Ramos (cell line): ENCODE data around the gene ATPAF2.

Experiments used
- in situ Hi-C: fragments of 300-500 bp; cut with MboI; formaldehyde crosslinking; loops from one replicate; pipeline ENCODE4 v1.14.3; 2022; ENCODE audit warnings: low sequenced_read_pairs; ENCODE audit not compliant: unreplicated experiment

ATPAF2 gene

DNA sequence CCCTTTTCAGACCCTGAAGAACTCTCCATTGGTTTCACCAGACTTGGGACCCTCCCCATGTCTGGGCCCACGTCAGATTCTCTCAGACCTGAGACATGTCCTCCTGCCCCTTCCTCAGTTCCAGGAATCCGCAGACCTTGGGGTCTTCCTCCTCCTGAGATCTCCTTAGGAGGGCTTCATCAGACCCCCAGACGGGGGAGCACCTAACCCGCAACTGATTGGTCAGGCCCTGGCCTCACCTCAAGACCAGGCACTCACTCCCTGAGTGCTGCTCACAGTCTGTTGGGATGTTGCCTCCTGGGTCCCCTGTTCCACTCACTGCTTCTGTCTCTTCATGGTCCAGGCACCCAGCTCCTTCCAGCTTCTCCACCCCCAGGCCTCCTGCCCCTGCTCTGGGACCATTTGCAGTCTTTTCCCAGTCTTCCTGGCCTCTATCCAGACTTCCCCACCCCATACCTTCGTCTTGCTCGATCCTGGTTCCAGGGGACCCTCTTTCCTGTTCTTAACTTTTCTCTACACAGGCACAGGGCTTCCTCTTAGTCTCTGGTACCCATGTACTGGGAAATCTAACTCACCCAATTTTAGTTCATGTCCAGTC lies 1.4 kb upstream of the ATPAF2 start:
- in situ Hi-C loops, result loop anchor here (25.0 kb wide), 1 partner anchor 353 kb away; the partner anchor contains the start of gene RAI1

DNA sequence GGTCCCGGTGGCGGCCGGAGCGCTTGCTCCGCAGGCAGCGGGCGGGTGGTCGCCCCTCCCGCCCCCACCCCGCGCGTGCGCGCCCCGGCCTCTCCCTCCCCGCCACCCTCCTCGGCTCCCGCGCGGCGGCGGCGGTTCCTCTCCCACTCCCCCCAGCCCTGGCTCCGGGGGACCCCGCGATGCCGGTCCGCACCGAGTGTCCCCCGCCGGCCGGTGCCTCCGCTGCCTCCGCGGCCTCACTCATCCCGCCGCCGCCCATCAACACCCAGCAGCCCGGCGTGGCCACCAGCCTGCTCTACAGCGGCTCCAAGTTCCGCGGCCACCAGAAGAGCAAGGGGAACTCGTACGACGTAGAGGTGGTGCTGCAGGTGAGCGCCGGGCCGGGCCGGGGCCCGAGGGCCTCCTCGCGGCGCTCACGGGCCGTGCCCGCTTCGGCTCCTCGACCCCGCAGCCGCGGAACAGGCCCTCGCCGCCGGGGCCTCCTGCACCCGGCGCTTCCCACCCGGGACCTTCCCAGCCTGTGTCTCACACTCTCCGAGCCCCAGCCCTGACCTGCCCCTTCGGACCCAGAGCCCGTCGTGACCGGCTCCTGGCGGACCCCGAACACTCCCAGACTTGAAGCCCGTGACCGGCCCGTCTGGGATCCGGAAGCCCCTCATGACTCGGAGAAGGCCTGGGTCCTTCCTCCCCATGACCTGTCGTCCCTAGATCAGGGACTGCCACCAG lies 730 bp upstream of the ATPAF2 start:
- in situ Hi-C loops, result loop anchor here (25.0 kb wide), 1 partner anchor 352 kb away; the partner anchor contains the start of gene RAI1

DNA sequence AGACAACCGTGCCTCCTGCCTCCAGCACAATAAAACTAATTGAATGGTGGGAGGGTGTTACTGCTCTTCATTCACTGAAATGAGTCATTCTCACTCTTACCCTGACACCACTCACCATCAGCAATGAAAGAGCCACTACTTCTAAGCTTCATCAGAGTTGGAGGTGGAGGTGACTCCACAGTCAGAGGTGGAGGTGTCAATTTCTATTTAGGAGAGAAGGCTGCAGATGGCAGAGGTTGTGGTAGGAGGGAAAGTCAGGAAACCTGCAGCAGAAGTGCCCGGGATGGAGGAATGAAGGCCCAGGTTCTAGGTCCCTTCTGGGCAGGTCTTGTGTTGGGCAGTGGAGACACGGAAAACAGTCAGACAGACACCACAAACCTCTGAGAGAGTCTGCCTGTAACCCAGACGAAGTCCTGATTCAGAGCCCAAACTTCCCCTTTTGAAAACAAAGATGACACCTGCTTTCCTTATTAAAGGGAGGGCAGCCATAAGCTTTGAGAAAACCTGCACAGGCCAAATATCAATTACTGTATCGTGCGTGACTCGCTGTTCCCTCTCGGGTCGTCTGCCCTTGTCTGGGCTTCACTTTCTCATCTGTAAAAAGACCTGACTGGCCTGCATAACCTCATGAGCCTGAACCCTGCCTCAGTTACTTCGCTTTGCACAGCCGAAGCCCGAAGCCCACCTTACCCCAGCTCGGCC lies 668 bp downstream of the ATPAF2 start:
- in situ Hi-C loops, result loop anchor here (25.0 kb wide), 1 partner anchor 351 kb away; the partner anchor contains the start of gene RAI1

DNA sequence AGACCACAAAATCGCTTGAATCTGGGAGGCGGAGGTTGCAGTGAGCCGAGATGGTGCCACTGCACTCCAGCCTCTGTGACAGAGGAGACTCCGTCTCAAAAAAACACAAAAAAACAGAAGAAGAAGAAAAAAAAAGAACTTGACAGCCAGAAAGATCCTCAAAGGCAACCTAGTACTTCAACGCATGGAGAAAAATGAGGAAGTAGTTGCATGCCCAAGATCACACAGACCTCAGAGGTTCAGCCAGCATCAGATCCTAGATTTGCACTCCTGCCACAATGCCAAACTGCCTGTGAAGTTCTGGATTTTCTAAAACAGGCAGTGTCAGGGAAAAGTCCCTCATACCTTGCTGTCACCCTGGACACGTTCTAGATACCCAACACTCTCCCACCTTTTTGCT lies 1.5 kb downstream of the ATPAF2 start:
- in situ Hi-C loops, result loop anchor here (25.0 kb wide), 1 partner anchor 350 kb away; the partner anchor contains the start of gene RAI1

DNA sequence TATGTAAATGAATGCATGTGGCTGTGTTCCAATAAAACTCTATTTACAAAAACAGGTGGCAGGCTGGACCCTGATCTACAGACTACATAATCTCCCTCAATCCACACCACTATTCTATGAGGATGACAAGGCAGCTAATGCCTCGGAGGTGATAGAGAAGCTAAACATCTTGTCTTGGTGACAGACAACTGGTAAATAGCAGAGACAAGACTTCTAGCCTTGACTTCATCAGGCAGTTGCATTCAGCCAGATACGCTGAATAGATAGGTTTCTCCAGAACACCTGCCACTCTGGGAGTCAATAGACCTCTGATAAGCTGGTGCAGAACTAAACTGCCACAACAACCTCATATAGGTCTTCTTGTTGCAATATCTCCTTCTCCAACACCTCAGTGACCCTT lies 3.3 kb downstream of the ATPAF2 start:
- in situ Hi-C loops, result loop anchor here (25.0 kb wide), 1 partner anchor 348 kb away; the partner anchor contains the start of gene RAI1

DNA sequence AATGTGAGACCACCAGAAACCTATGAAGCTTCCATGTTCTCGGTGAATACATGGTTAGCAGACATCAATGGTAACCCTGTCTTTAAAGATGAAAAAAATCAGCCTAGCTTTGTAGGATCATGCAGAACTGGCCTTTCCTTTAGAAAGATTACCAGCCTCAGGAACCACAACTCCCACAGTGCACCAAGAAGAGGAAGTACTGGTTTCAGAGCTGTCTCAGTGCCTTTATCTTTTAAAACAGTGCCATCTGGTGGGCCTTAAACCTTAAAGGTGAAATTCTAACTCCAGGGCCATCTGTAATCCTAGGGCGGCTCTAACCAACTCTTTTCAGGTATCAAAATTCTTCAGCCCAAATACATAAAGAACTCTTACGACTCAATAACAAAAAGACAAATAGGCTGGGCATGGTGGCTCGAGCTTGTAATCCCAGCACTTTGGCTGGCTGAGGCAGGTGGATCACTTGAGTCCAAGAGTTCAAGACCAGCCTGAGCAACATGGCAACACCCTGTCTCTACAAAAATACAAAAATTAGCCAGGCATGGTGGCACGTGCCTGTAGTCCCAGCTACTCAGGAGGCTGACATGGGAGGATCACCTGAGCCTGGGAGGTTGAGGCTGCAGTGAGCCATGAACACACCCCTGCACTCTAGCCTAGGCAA lies 5.4 kb downstream of the ATPAF2 start:
- in situ Hi-C loops, result loop anchor here (25.0 kb wide), 1 partner anchor 346 kb away; the partner anchor contains the start of gene RAI1

DNA sequence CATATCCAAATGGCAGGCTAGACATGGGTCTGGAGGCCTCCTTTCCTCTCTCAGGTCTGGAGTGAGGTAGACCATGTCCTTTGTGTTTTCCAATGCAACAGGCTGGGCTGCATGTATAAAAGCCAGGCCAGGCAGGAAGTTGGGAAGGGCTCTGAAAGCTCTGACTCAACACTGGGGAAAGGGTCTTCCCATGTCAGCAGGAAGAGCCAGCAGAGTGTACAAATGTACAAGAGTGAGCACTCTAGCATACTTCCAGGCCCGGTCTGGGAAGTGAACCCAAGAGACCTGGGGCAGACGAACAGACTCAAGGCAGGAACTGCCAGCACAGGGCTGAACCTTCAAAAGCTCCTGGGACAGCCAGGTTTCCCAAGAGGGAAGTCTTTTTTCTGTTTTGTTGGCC lies 7.0 kb downstream of the ATPAF2 start:
- in situ Hi-C loops, result loop anchor here (25.0 kb wide), 1 partner anchor 345 kb away; the partner anchor contains the start of gene RAI1

DNA sequence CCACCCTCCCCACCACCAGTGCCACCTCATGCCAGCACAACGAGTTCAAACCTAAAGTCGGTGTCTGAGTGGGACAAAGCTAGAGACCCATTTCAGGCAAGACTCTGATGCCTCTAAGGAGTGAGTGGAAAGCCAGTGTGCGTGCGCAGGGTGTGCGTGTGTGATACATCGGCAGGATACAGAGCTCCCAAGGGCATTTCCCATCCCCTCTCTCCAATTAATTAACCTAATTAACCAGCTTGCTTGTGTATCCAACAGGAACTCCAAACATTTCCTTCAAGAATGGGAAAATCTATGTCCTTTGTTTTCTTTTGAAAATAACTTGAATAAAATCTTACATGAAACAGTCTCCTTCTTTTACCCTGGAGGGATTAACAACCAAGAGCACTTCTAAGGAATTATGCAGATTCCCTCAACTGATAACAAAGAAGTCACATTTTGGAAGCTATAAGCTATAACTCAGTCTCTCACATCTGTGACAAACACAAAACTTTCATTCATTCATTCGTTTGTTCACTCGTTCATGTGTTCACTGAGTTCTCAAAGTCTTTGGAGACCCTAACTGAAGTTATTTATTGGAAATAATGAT lies 9.9 kb downstream of the ATPAF2 start:
- in situ Hi-C loops, result loop anchor here (10.0 to 25.0 kb wide), 2 partner anchors 154 to 342 kb away; partner anchors contain the start of gene RAI1

DNA sequence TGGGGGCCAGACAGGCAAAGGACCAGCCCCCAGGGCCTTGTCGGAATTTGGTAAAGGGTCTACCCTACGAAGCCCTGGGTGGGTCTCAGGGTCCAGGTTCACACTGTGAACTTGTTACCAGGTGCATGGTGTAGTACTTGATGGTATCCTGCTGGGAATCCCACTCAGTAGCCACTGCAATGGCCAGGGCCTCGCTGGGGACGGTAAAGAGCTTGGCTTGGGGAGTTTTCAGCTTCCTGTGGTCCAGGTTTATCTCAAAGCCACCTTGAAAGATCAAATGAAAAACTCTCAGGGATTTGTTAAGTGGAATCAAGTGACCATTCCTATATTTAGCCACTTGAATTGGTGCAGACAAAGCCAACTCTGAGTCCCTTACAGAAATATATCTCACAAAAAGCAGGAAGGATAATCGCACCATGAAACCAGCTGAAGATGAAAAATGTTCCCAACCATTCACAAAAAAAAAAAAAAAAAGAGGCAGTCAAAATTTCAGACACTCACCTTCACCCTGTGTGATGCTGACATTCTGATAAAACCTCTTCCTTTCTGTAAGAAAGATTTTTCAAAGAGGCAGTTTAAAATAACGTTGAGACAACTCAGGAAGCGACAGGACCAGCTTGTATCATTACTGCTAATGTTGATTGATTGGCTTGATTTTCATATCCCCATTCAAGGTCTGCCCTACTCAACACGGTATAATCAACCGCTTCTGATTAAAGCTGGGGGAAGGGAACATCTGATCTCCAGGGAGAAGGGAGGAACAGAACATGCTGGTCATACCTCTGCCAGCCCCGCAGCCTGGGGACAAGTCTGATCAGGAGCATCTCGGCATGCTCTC lies 10.6 kb downstream of the ATPAF2 start:
- in situ Hi-C loops, result loop anchor here (10.0 to 25.0 kb wide), 2 partner anchors 154 to 341 kb away; partner anchors contain the start of gene RAI1

DNA sequence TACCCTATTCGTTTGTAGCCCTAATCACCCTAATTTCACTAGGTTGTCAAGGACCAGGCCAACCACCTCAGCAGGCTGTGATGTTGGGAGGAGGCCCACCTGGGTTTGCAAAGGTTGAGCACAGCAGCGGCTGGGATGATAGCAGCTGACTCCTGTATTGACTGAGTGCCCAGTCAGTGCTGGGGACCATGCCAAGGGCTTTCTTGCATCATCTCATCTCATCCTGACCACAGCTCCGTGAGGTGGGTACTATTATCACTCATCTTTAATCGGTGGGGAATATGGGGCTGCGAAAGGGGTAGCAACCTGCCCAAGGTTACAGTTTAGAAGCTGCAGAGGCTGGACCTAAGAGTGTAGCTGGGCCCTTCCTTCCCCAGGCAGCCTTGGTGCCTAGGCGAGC lies 11.7 kb downstream of the ATPAF2 start:
- in situ Hi-C loops, result loop anchor here (10.0 to 25.0 kb wide), 2 partner anchors 152 to 340 kb away; partner anchors contain the start of gene RAI1

DNA sequence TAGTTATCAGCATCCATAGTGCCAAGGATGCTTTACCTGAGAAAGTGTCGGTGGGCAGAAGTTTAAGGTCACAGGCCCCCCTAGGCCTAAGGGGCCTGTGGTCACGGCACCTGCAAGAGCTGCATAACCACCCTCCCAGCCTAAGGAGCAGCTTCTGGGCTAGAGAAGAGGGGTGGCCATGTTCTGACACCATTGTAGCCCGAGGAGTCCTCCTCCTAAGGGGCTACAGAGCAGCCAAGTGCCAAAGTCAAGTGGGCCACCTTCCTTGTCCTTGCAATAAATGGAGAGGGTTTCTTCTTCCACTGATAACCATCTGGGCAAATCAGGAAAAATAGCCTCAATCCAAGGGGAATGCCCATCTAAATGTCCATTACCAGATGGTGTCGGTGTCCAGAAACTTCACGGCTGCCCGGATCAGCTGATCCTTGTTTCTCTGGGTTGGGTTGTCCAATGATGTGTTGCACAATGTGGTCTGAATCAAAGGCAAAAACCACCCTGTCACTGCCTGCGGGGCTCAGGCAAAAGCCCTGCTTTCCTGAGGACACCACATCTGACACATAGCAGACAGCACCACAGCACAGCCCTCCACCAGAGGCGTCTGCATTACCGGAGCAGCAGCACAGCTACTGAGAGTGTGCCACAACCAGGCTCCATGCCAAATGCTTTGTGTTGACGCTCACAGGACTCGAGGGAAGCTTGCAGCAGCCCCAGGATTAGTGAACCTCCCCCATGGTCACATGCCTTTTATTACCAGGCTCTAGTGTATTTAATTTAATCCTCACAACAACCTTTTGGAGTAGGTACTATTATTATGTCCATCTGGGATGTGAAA lies 12.8 kb downstream of the ATPAF2 start:
- in situ Hi-C loops, result loop anchor here (10.0 to 25.0 kb wide), 2 partner anchors 151 to 339 kb away; partner anchors contain the start of gene RAI1

DNA sequence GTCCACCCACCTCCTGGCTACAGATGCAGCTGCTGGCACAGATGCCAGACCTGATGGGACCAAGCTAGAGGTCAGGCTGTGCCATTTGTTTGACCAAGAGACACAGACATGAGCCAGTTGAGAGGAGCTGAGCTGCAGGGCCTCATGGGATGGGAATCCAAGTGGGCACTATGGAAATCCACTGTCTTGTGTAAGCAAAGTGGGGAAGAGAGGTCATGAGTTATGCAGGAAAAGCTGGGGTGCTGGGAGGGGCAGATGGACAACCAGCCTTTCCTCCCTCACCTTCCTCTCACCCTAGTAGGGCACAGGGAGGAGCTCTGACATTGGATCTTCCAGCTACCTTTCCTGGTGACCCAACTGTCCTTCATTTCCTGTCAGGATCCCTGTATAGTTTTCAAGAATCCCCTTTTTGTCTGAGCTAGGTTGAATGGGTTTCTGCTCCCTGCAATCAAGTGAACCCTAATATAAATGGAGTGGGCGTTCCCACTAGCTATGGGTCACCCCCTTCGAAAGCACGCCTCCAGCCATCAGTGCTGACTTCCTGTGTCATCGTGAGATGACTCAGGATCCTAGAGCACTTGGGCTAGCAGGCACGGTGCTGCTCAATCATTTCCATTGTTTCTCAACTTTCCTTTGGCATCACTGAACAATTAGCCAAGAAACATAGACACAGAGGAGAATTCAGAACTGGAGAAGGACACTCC lies 13.6 kb downstream of the ATPAF2 start:
- in situ Hi-C loops, result loop anchor here (10.0 to 25.0 kb wide), 2 partner anchors 151 to 338 kb away; partner anchors contain the start of gene RAI1

DNA sequence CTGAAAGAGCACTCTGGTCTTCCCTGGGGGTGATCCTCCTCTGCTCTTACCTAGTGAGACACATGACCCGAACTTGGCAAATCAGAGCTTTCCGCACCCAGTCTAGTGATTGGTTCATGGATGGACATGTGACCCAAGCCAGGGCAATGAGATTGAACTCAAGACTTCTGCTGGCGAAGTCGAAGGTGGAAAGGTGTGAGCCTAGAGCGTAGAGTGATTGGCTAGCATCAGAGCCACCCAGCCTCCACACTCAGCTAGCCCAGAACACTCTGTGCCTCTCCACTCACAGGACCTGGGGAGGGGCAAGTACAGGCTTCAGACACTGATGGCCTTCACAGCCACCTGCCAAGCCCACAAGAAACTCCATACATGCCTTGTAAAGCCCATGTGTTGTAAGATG lies 17.6 kb downstream of the ATPAF2 start:
- in situ Hi-C loops, result loop anchor here (10.0 kb wide), 1 partner anchor 147 kb away; no protein-coding TSS in a partner anchor

DNA sequence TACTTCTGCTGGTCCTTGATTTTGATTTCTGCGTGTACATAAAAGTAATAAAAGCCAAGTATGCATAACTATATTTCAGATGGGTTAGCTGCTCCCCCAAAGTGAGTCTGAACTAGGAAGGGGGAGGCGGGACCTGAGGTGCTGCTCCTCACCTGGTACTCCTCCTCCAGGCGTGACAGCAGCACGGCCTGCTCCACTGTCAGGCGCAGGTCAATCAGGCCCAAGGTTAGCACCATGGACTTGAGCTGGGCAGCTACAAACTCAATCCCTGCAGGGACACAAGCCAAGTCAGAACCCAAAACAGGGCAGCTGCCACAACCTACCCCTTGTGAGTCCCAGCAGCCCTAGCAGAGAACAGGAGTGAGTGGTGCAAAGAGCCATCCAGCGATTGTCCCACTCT lies 18.0 kb downstream of the ATPAF2 start:
- in situ Hi-C loops, result loop anchor here (10.0 kb wide), 1 partner anchor 146 kb away; no protein-coding TSS in a partner anchor

DNA sequence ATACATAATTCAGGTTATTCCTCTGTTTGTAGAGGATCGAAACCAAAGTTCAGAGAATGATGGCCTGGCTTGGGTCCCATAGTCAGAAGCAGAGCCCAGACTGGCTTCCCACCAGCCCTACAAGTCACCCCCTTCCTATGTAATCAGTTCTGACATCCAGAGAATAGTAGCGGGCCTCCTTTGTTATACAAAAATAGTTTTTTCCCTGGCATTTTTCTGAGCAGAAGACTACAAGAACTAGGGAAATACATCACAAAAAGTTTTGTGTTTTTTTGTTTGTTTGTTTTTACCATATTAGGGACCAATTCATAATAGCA lies 19.2 kb downstream of the ATPAF2 start:
- in situ Hi-C loops, result loop anchor here (10.0 kb wide), 1 partner anchor 145 kb away; no protein-coding TSS in a partner anchor

DNA sequence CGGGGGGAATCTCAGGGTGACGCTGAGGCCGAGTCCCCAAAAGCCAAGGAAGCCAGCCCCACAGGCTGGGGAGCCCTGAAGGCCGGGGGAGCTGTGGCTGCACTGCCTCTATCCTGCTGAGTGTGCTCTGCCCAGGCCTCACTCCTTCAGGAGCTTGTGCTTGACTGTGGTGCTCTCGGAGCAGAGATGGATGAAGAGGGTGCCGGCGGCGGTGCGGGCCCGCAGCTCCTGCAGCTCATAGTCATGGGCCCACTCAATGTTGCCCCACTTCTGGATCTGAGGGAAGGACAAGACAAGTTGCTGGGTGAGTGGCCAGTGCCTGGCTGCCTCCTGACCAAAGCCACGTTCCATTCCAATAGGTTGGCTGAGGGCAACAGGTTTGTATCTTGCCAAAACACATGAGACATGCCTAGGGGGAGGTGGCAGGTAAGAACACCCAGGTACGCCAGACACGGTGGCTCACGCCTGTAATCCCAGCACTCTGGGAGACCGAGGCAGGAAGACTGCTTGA lies 20.5 kb downstream of the ATPAF2 start:
- in situ Hi-C loops, result no loop called here

DNA sequence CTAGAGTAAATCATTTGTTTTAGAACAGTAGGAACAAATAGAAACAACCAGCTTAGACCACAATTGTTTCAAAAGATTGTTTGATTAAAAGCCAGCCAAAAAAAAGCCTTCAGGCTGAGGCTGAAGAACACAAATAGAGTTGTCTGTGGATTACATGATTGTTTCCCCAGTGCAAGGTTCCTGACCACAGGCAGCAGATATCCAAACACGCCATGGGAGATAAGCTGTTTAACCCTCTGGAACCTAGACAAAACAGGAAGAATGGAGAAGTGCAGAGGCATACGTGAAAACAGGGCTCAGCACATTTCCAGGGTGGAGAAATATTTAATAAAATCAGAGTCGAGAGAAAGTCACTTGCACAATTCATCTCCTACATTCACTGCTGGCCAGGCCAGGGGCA lies 21.0 kb downstream of the ATPAF2 start:
- in situ Hi-C loops, result no loop called here
